H9 (cell line): ENCODE measurements around the gene PJA1. TPM values are rescaled to one million over a fixed set of nuclear protein-coding genes. Genes with fewer than 3 reads are reported as not detected.

Experiments
- DNase-seq: peaks from one replicate; pipeline ENCODE4 v3.0.0-alpha.2; 2017
- H2AFZ ChIP-seq: one replicate; pipeline ENCODE4 v1.6.1; 2013; ENCODE audit warnings: mild to moderate bottlenecking, low read length, control low read depth, moderate library complexity
- H2AK5ac ChIP-seq: 2 replicates; pipeline ENCODE4 v1.6.1; 2013; ENCODE audit warnings: low read length, control low read depth, mixed read lengths; ENCODE audit not compliant: insufficient read length
- H2BK120ac ChIP-seq: one replicate; pipeline ENCODE4 v1.6.1; 2013; ENCODE audit warnings: low read depth, mild to moderate bottlenecking, low read length, control low read depth, inconsistent platforms; ENCODE audit not compliant: poor library complexity, severe bottlenecking
- H2BK12ac ChIP-seq: 2 replicates; pipeline ENCODE4 v1.6.1; 2013; ENCODE audit warnings: low read length, control low read depth, mixed read lengths, low read depth; ENCODE audit not compliant: insufficient read length
- H2BK15ac ChIP-seq: 2 replicates; pipeline ENCODE4 v1.6.1; 2013; ENCODE audit warnings: low read depth, low read length, control low read depth
- H2BK20ac ChIP-seq: one replicate; pipeline ENCODE4 v1.6.1; 2013; ENCODE audit warnings: low read depth, mild to moderate bottlenecking, low read length, control low read depth, inconsistent platforms; ENCODE audit not compliant: poor library complexity, severe bottlenecking
- H2BK5ac ChIP-seq: 2 replicates; pipeline ENCODE4 v1.6.1; 2013; ENCODE audit warnings: low read length, control low read depth, mixed read lengths; ENCODE audit not compliant: insufficient read length
- H3K14ac ChIP-seq: 2 replicates; pipeline ENCODE4 v1.6.1; 2013; ENCODE audit warnings: low read length, control low read depth; ENCODE audit not compliant: insufficient read depth
- H3K18ac ChIP-seq: 2 replicates; pipeline ENCODE4 v1.6.1; 2013; ENCODE audit warnings: low read depth, mild to moderate bottlenecking, mixed read lengths, low read length, control low read depth; ENCODE audit not compliant: insufficient read length
- H3K23ac ChIP-seq: 2 replicates; pipeline ENCODE4 v1.6.1; 2013; ENCODE audit warnings: low read length, control low read depth, mixed read lengths, low read depth; ENCODE audit not compliant: insufficient read length
- H3K23me2 ChIP-seq: 2 replicates; pipeline ENCODE4 v1.6.1; 2013; ENCODE audit warnings: low read depth, mild to moderate bottlenecking, mixed read lengths, low read length, control low read depth; ENCODE audit not compliant: insufficient read length, poor library complexity, severe bottlenecking
- H3K27ac ChIP-seq: 2 replicates; pipeline ENCODE4 v1.5.1; 2013; ENCODE audit warnings: low read length, control low read depth, mixed read lengths, low read depth; ENCODE audit not compliant: insufficient read length
- H3K27me3 ChIP-seq: 2 replicates; pipeline ENCODE4 v1.6.1; 2013; ENCODE audit warnings: low read length, control low read depth, inconsistent platforms; ENCODE audit not compliant: insufficient read depth
- H3K4ac ChIP-seq: 2 replicates; pipeline ENCODE4 v1.6.1; 2013; ENCODE audit warnings: low read depth, mild to moderate bottlenecking, control low read depth, inconsistent platforms, low read length, moderate library complexity
- H3K4me1 ChIP-seq: 2 replicates; pipeline ENCODE4 v1.6.1; 2013; ENCODE audit warnings: low read length, control low read depth, inconsistent platforms; ENCODE audit not compliant: insufficient read depth
- H3K4me2 ChIP-seq: 2 replicates; pipeline ENCODE4 v1.6.1; 2013; ENCODE audit warnings: low read length, control low read depth, mixed read lengths; ENCODE audit not compliant: insufficient read length, insufficient read depth
- H3K56ac ChIP-seq: 2 replicates; pipeline ENCODE4 v1.6.1; 2013; ENCODE audit warnings: low read depth, mild to moderate bottlenecking, mixed read lengths, low read length, control low read depth; ENCODE audit not compliant: insufficient read length
- H3K79me1 ChIP-seq: 2 replicates; pipeline ENCODE4 v1.6.1; 2013; ENCODE audit warnings: low read depth, mild to moderate bottlenecking, moderate library complexity, low read length, control low read depth, inconsistent platforms; ENCODE audit not compliant: insufficient read depth, poor library complexity, severe bottlenecking
- H3K79me2 ChIP-seq: 2 replicates; pipeline ENCODE4 v1.6.1; 2013; ENCODE audit warnings: low read length, control low read depth, inconsistent platforms; ENCODE audit not compliant: insufficient read depth
- H3K9ac ChIP-seq: 2 replicates; pipeline ENCODE4 v1.6.1; 2013; ENCODE audit warnings: low read length, control low read depth, mixed read lengths; ENCODE audit not compliant: insufficient read length; ENCODE audit errors: extremely low read depth
- H3K9me3 ChIP-seq: one replicate; pipeline ENCODE4 v1.6.1; 2013; ENCODE audit warnings: low read depth, low read length, inconsistent platforms; ENCODE audit not compliant: control insufficient read depth
- H3T11ph ChIP-seq: one replicate; pipeline ENCODE4 v1.6.1; 2013; ENCODE audit warnings: mild to moderate bottlenecking, low read length, control low read depth, inconsistent platforms
- H4K20me1 ChIP-seq: one replicate; pipeline ENCODE4 v1.6.1; 2013; ENCODE audit not compliant: control insufficient read depth, insufficient read length, insufficient read depth
- H4K5ac ChIP-seq: 2 replicates; pipeline ENCODE4 v1.6.1; 2013; ENCODE audit warnings: low read depth, mild to moderate bottlenecking, mixed read lengths, low read length, control low read depth; ENCODE audit not compliant: insufficient read length
- H4K8ac ChIP-seq: replicated peaks from 2 replicates; pipeline ENCODE4 v1.6.1; 2013; ENCODE audit warnings: low read length, control low read depth, mixed read lengths, low read depth; ENCODE audit not compliant: insufficient read length
- H4K91ac ChIP-seq: 2 replicates; pipeline ENCODE4 v1.6.1; 2013; ENCODE audit warnings: low read depth, mild to moderate bottlenecking, moderate library complexity, mixed read lengths, low read length, control low read depth; ENCODE audit not compliant: insufficient read length
- H3K27ac Mint-ChIP-seq, 3 experiments: 2 replicates in 2 of 3; 3 replicates in 1 of 3; pipeline ENCODE4 v1.8.0; 2020 to 2021; ENCODE audit warnings: mixed read lengths in 3 of 3, mild to moderate bottlenecking in 1 of 3, moderate library complexity in 1 of 3
- H3K27me3 Mint-ChIP-seq: 2 replicates; pipeline ENCODE4 v1.8.0; 2021; ENCODE audit warnings: low read depth, mild to moderate bottlenecking, moderate library complexity, mixed read lengths
- H3K36me3 Mint-ChIP-seq, 3 experiments: 2 replicates in 2 of 3; 3 replicates in 1 of 3; pipeline ENCODE4 v1.8.0; 2020 to 2021; ENCODE audit warnings: low read depth in 3 of 3, mixed read lengths in 3 of 3; ENCODE audit not compliant: insufficient read depth in 1 of 3
- H3K4me1 Mint-ChIP-seq, 2 experiments: 2 replicates each; pipeline ENCODE4 v1.8.0; 2020; ENCODE audit warnings: mixed read lengths in 2 of 2
- H3K4me3 Mint-ChIP-seq, 2 experiments: 2 replicates in 1 of 2; 3 replicates in 1 of 2; pipeline ENCODE4 v1.8.0; 2020 to 2021; ENCODE audit warnings: mild to moderate bottlenecking in 2 of 2, mixed read lengths in 2 of 2, moderate library complexity in 1 of 2
- H3K9me3 Mint-ChIP-seq, 2 experiments: 2 replicates in 1 of 2; 3 replicates in 1 of 2; pipeline ENCODE4 v1.8.0; 2020; ENCODE audit warnings: mild to moderate bottlenecking in 2 of 2, mixed read lengths in 2 of 2, moderate library complexity in 1 of 2
- total RNA-seq: library from RNA; stranded (reverse); gene quantifications from 2 replicates; pipeline ENCODE4 v1.2.1, GENCODE V29; 2021
- TF ChIP-seq, protein P1 (sequence below): fragments of 200-600 bp; sonication (generic); conservative IDR thresholded peaks from 3 replicates; pipeline ENCODE4 v1.8.0; 2021; ENCODE audit warnings: antibody characterized with exemption, mild to moderate bottlenecking

Gene PJA1
- total RNA-seq, 1 experiment from 2014 or later: 41.4 TPM

DNA sequence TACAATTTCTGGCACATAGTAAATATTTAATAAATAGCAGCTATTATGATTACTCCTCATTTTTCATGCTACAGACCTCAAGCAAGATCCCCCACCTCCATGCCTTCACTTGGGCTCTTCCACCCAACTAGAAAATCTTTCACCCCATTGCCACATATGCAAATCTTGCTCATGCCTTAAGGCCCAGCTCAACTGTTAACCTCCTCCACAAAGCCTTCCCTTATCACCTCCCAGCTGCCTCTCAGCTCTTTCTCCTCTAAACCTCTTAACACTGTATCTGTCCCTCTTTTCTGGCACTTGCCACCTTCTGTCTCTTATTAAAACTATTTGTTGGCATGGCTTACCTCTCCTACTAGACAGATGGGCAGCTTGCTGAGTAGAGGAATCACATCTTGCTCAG, 51.5 kb downstream of the PJA1 start:
- Histone ChIP-seq H3K27ac (no peak overlapping the region), H3K9ac (no peak overlapping the region), H4K8ac (no peak overlapping the region), H3K79me2 (no peaks in the 10 kb centered on the region), H2BK12ac (no peak overlapping the region), H3K4me2 (no peak overlapping the region), H2AFZ (no peak overlapping the region), H3K4me1 (no peaks in the 10 kb centered on the region), H2BK15ac (no peak overlapping the region), H3K18ac (no peak overlapping the region), H3K23ac (no peak overlapping the region), H4K5ac (no peak overlapping the region), H2BK20ac (no peak overlapping the region), H4K91ac (no peak overlapping the region), H3K27me3 (no peaks in the 10 kb centered on the region), H3K9me3 (no peaks in the 10 kb centered on the region), H3K14ac (no peak overlapping the region), H4K20me1 (no peaks in the 10 kb centered on the region), H3T11ph (no peak overlapping the region), H3K4ac (no peak overlapping the region), H3K23me2 (no peaks in the 10 kb centered on the region), H3K79me1 (no peaks in the 10 kb centered on the region), H2AK5ac (no peak overlapping the region), H2BK120ac (no peak overlapping the region), H2BK5ac (no peak overlapping the region), H3K56ac (no peak overlapping the region)
- Mint-ChIP-seq H3K4me3 (no peak overlapping the region), H3K36me3 (peaks cover 0 to 7% (median 0%) of the 10 kb centered on the region in 3 experiments; a peak in 4 of 7 replicates), H3K9me3 (peaks cover 76% of the 10 kb centered on the region in 2 experiments), H3K27me3 (peaks cover 12% of the 10 kb centered on the region), H3K27ac (no peak overlapping the region), H3K4me1 (peaks cover 6 to 14% of the 10 kb centered on the region in 2 experiments)
- no peak for DNase-seq
- TF ChIP-seq, protein P1, sequence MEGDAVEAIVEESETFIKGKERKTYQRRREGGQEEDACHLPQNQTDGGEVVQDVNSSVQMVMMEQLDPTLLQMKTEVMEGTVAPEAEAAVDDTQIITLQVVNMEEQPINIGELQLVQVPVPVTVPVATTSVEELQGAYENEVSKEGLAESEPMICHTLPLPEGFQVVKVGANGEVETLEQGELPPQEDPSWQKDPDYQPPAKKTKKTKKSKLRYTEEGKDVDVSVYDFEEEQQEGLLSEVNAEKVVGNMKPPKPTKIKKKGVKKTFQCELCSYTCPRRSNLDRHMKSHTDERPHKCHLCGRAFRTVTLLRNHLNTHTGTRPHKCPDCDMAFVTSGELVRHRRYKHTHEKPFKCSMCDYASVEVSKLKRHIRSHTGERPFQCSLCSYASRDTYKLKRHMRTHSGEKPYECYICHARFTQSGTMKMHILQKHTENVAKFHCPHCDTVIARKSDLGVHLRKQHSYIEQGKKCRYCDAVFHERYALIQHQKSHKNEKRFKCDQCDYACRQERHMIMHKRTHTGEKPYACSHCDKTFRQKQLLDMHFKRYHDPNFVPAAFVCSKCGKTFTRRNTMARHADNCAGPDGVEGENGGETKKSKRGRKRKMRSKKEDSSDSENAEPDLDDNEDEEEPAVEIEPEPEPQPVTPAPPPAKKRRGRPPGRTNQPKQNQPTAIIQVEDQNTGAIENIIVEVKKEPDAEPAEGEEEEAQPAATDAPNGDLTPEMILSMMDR: no peak
